Kidney epithelial cell (primary cell): ENCODE data around the gene TIMP3. TPM values are rescaled to one million over a fixed set of nuclear protein-coding genes. Genes with fewer than 3 reads are reported as not detected.

ENCODE experiments used
- DNase-seq: peaks from one replicate; pipeline ENCODE4 v3.0.0-alpha.2; 2010; ENCODE audit warnings: low read depth
- H3K27me3 ChIP-seq: 2 replicates; pipeline ENCODE4 v1.6.0; 2011; ENCODE audit warnings: low read length; ENCODE audit not compliant: control insufficient read depth, insufficient read depth
- H3K36me3 ChIP-seq: 2 replicates; pipeline ENCODE4 v1.5.1; 2011; ENCODE audit warnings: low read length; ENCODE audit not compliant: control insufficient read depth, insufficient read depth
- H3K4me3 ChIP-seq: 2 replicates; pipeline ENCODE4 v1.5.1; 2011; ENCODE audit warnings: low read depth, mild to moderate bottlenecking, control low read depth, low read length
- CTCF ChIP-seq: IDR thresholded peaks from 2 replicates; pipeline ENCODE4 v1.5.1; 2011; ENCODE audit warnings: mild to moderate bottlenecking, moderate library complexity, low read length, control low read depth, inconsistent platforms; ENCODE audit not compliant: insufficient read depth, poor library complexity, severe bottlenecking
- total RNA-seq: library from RNA; depleted of rRNA; stranded (reverse); fragments of >200 nt; gene quantifications from 2 replicates; pipeline ENCODE4 v1.2.3, GENCODE V29; 2015

Gene TIMP3
- total RNA-seq, 1 donor from 2014 or later, result 45.6 TPM

DNA sequence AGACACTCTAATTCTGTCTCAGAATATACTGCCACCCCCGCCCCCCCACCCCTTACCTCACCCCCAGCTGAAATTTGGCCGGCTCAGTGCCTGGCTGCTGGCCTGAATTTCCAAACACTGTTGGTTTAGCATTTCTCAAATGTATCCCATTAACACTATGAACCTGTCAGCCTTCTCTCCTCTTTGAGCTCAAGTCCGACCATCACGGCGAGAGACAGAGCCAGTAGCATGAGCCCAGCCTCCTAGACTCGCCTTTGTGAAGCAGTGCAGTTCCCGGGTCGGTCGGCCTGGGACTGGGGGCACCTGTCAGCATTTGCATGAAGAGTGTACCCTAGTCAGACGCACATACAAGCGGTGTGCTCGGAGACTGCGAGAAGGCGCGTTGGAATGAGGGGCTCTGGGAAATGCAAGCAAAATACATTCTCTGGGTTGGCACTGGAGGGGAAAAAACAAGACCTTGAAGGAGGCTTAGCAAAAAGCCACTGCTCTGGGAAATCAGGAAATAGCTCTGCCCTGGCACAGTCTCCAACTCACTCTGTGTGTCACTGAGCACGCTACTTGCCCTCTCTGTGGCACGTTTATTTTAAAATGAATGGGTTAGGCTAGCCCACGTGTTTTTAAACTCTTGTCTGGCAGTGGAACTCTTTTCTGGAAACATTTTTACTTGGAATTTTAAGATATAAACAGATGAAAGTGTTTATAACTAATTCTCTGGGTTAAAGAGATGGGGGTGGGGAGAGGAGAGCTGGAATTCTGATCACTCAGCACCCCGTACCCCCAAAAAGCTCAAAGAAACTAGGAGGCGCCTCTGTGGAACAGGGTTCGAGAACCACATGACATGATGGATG lies 108.3 kb downstream of the TIMP3 start:
- no peak for TF ChIP-seq CTCF
- H3K4me3 ChIP-seq, result no peak overlapping the region
- H3K27me3 ChIP-seq, result no peaks in the 10 kb centered on the region
- DNase-seq, result no peak
- no peaks in the 10 kb centered on the region for H3K36me3 ChIP-seq

DNA sequence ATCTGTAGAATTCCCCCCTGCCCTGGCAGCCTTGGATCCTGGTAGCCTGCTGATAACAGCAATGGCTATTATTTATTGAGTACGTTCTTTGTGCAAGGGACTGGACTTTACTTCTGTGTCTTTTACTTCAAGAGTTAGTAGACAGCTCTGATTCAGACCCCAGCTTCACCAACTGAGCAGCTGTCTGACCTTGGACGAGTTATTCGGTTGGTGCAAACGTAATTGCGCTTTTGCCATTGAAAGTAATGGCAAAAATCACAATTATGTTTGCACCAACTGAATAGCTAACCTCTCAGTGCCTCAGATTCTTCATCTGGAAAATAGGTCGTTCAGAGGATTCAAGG lies 108.9 kb downstream of the TIMP3 start:
- Histone ChIP-seq H3K27me3 (no peaks in the 10 kb centered on the region), H3K36me3 (no peaks in the 10 kb centered on the region), H3K4me3 (no peak overlapping the region)
- no peak for DNase-seq
- TF ChIP-seq CTCF, result no peak

DNA sequence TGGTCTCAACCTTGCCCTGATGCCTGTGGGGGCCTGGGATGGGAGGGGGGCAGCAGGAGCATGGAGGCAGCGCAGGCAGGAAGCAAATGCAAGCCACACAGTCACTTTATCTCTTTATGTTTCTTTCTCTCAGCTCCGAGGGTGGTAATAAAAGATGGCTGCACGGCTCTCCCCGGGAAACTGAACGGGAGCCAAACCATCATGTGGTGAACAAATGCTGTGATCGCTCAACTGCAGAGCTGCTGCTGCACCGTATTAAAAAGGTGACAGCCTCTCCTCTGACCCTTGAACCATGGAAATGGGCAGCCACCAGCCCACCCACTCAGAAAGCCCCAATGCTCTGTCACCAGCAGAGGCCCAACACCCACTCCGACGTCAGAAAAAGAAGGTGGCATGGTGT lies 110.0 kb downstream of the TIMP3 start:
- no peak for DNase-seq
- Histone ChIP-seq H3K27me3 (no peaks in the 10 kb centered on the region), H3K4me3 (no peak overlapping the region), H3K36me3 (no peaks in the 10 kb centered on the region)
- TF ChIP-seq CTCF, result no peak
